Stimulated activated CD4-positive, alpha-beta T cell treated with anti-CD3 and anti-CD28 coated beads, Interleukin-15, amount 100 ng/mL, for 1 hour (primary cell): ENCODE data around the gene IL17REL.

Experiments used
- DNase-seq, 2 donors: peaks; one replicate each; pipeline ENCODE4 v3.0.0-alpha.2; 2020; ENCODE audit warnings: low read depth in 1 of 2, low spot score in 1 of 2

Gene IL17REL

GRCh38 chr22:50008151-50009040 is 4.2 kb downstream of the IL17REL start:
- DNase-seq = no peak

- no peak for DNase-seq
Observed at GRCh38 chr22:50007057-50007511, 5.5 kb downstream of the IL17REL start.

GRCh38 chr22:50004918-50005317 is 7.6 kb downstream of the IL17REL start:
- DNase-seq = no peak

GRCh38 chr22:50002791-50003190 is 9.8 kb downstream of the IL17REL start:
- no peak for DNase-seq

- no peak for DNase-seq
Observed at GRCh38 chr22:50001388-50002231, 11.0 kb downstream of the IL17REL start.

- DNase-seq = no peak
Observed at GRCh38 chr22:50000587-50001387, 11.8 kb downstream of the IL17REL start.

GRCh38 chr22:49999946-50000586 is 12.5 kb downstream of the IL17REL start:
- no peak for DNase-seq

- no peak for DNase-seq
Observed at GRCh38 chr22:49999063-49999945, 13.3 kb downstream of the IL17REL start.

- no peak for DNase-seq
Observed at GRCh38 chr22:49998718-49999062, 13.9 kb downstream of the IL17REL start.

- DNase-seq = no peak
Observed at GRCh38 chr22:49997932-49998717, 14.4 kb downstream of the IL17REL start.

GRCh38 chr22:49997251-49997599 is 15.3 kb downstream of the IL17REL start:
- DNase-seq = no peak

GRCh38 chr22:49996518-49997250 is 15.9 kb downstream of the IL17REL start:
- DNase-seq = no peak

GRCh38 chr22:49996119-49996517 is 16.4 kb downstream of the IL17REL start:
- no peak for DNase-seq

- no peak for DNase-seq
Observed at GRCh38 chr22:49995361-49996118, 17.0 kb downstream of the IL17REL start.

- DNase-seq = no peak
Observed at GRCh38 chr22:49995041-49995360, 17.6 kb downstream of the IL17REL start.

- DNase-seq = no peak
Observed at GRCh38 chr22:49994361-49995040, 18.1 kb downstream of the IL17REL start.

- no peak for DNase-seq
Observed at GRCh38 chr22:49993649-49994360, 18.8 kb downstream of the IL17REL start.
